GM18861 (cell line): Measurements from ENCODE around the gene BAIAP2.

Experiments
- ATAC-seq: cut with Tn5 transposase; IDR thresholded peaks from one replicate; pipeline ENCODE4 v1.9.1; 2021; ENCODE audit not compliant: unreplicated experiment

The BAIAP2 gene, protein sequence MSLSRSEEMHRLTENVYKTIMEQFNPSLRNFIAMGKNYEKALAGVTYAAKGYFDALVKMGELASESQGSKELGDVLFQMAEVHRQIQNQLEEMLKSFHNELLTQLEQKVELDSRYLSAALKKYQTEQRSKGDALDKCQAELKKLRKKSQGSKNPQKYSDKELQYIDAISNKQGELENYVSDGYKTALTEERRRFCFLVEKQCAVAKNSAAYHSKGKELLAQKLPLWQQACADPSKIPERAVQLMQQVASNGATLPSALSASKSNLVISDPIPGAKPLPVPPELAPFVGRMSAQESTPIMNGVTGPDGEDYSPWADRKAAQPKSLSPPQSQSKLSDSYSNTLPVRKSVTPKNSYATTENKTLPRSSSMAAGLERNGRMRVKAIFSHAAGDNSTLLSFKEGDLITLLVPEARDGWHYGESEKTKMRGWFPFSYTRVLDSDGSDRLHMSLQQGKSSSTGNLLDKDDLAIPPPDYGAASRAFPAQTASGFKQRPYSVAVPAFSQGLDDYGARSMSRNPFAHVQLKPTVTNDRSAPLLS

DNA sequence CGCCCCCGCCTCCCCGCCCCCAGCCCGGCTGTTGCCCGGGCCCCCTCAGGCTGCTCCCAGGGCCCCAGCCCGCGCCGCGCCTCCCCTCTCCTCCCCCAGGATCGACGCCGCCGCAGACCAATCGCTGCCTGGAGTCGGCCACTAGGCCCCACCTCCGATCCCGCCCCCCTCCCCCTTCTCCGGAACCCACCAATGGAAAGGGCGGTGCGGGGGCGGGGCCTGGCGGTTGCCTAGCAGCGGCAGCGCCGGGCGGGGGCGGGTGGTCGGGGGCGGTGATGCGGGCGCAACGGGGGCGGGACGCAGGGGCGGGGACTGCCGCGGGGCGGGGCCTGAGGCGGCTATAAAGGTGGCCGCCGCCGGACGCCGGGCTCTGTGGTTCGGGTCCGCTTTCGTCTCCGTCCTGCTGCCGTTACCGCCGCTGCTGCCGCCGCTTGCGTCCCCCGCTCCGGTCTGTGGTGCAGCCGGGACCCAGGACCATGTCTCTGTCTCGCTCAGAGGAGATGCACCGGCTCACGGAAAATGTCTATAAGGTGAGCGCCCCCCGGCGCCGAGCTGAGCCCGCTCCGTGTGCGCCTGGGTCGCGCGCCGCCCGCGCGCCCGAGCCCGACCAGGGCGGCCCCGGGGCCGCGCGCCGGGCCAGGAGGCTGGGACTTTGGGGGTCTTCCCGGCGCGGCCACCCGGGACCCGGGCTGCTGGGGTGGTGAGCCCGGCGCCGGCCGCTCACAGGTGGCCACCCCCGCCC lies at the start of gene BAIAP2:
TSS of gene BAIAP2 (plus strand) at position 373 of the 742 bp plus-strand sequence. CDS start at position 477, 104 bp downstream.
- ATAC-seq, result peak; percentile 38

DNA sequence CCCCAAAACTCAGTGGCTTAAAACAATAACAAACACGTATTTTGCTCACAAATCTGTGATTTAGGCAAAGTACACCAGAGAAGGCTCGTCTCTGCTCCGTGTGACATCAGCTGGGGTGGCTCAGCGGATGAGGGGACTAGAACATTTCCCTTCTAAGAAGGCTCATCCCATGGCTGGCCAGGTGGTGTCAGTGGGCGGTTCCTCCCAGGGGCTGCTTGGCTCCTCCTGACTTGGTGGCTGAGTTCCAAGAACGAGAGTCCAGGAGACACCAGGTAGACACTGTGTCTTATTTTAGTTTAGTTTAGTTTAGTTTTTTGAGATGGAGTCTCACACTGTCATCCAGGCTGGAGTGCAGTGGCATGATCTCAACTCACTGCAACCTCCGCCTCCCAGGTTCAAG lies 48.9 kb upstream of the BAIAP2 start:
- no peak for ATAC-seq

DNA sequence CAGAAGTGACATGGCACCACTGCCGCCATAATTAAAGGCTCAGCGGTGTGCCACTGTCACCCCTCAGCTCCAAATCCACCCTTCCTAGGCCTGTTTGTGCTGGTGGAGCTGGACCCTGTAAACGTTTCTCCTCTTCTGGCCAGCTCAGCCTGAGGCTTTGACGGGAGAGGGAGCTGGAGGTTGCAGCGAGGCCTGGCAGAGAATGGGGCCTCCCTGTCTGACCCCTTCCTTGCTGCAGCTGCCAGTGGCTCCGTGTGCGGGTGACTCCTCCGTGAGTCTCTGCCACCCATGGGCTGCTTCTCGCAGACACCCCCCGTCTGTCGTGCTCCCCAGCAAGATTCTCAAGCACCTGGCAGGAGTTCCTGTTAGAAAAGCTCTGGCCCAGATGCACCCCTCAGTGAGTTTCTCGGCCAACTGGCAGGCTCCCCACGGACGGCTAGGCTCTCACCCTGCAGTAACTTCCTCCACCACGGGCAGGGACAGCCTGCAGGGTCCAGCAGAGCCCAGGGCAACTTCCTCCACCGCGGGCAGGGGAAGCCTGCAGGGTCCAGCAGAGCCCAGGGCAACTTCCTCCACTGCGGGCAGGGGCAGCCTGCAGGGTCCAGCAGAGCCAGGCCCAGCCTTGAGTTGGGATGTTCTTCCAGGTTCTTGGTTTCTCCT lies 48.0 kb upstream of the BAIAP2 start:
- ATAC-seq, result no peak

GRCh38 chr17:80987941-80988461 lies 47.0 kb upstream of the BAIAP2 start:
- no peak for ATAC-seq

DNA sequence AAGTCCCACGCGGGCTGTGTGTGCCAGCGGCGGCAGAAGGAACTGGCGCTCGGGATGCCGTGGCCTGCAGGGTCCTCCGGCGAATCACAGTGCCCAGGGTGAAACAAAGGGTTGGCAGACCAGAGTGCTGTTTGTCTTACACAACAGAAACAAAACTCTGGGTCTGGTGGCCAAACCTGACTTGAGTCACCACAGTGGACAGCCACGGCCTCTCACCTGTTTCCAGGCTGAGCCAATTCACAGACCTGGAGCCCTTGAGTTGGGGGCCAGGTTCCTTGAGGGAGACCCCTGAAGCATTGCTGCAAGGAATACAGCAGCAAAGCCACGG lies 45.4 kb upstream of the BAIAP2 start:
- no peak for ATAC-seq

- no peak for ATAC-seq
These were observed 43.9 kb upstream of the BAIAP2 start for GRCh38 chr17:80990921-80991644.

- ATAC-seq, result no peak
These were observed 43.3 kb upstream of the BAIAP2 start, which contains the start of gene CHMP6 for GRCh38 chr17:80991645-80992076. CHMP6 (plus strand) TSS chr17:80991841; CDS start chr17:80991919, 78 bp downstream.

DNA sequence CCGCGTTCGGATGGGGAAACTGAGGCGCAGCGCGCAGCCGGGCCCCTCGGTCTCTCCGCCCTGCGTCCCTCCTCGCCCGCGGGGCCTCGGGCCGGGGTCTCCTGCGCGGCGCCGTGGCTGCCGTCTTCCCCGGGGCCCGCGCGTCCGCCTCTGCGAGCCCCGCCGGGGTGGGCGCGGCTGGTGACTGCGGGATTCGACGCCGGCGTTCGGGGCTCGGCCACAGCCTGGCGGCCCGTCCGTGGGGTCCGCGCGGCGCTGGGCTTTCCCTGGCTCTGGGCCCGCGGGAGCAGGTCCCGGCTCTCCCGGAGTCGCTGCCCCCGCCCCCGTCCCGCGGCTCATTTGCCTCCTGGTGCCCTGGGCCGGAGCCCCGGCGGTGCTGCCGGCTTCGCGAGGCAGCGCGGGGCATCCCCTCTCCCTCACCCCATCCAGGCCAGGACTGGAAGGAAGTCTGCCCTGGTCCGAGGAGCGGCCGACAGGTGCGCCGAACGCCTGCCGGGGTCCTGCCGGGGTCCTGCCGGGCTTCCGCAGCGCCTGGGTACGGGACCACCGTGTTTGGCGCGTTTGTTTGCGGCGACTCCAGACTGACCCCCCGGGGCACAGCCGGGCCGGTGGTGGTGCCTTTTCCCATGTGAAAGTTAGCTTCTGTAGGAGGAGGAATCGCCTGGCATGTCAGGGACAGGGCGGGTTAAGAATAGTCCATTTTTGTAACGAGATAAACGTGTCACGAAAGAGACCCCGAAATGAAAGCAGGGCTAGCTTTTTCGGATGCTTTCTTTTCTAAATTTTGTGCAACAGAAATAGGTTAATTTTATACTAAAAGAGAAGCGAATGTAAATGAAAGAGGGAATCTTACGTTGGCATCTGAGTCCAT lies 42.6 kb upstream of the BAIAP2 start:
- ATAC-seq, result no peak

GRCh38 chr17:80992948-80993624 lies 41.9 kb upstream of the BAIAP2 start:
- ATAC-seq, result no peak

DNA sequence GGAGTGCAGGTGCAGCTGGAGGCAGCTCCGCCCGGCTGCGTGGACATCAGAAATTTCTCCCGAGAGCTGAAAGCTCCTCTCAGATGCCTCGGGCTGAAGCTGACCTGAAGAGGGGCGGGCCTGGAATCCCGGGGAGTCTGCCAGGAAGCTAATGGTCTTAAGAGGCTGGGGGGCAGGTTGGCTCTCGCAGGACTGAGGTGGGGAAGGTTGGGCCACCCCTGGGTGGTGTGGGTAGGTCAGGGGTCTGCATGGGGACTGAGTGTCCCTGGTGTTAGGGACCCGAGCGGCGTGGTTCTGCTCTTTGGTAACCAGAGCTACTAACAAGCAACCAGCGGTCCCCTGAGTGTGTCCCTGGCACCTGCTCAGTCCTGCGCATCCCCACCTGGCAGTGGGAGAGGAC lies 39.8 kb upstream of the BAIAP2 start:
- ATAC-seq, result no peak

- no peak for ATAC-seq
These were observed 38.3 kb upstream of the BAIAP2 start for GRCh38 chr17:80996422-80997305.

- no peak for ATAC-seq
These were observed 37.4 kb upstream of the BAIAP2 start for GRCh38 chr17:80997424-80998117.

- ATAC-seq, result no peak
These were observed 36.7 kb upstream of the BAIAP2 start for GRCh38 chr17:80998118-80998747.

- no peak for ATAC-seq
These were observed 36.0 kb upstream of the BAIAP2 start for GRCh38 chr17:80998748-80999535.

DNA sequence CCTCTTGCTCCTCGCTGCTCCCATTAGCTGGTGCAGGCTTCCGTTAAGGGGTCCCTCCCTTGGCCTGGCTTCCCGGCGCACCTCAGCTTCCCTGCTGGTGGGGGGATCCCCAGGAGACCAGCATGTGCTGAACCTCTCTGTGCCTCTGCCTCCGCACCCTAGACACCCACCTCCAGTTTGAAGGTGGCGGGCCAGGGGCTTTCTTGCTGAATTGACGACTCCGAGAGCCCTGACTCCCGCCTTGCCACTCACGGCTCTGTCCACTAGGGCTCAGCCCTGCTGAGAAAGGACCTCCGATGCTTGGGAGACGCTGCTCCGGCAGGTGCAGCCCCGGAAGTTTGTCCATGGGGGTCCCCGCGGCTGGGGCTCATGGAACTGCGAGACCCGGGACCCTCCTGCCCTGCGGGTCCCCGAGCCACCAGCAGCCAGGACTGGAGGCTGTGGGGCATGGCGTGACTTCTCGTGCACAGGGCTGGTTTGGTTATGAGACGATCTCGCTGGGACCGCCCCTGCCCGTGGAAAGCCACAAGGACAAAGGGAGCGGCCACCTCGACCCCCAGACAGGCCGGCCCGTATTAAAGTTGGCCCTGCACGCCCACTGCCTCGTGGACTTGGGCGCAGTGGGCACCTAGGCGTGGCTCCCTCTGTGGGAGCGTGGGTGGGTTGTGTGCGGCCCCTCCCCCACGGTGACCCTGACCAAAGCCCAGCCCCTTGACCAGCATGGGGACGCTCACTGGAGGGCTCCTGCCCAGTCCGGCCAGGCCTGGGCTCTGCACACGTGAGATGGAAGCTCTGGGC lies 35.2 kb upstream of the BAIAP2 start:
- no peak for ATAC-seq

- ATAC-seq, result no peak
These were observed 34.7 kb upstream of the BAIAP2 start for GRCh38 chr17:81000334-81000630.
